Measurements from ENCODE around the gene CLASRP. TPM values are rescaled to one million over a fixed set of nuclear protein-coding genes. Genes with fewer than 3 reads are reported as not detected.
"Not testable (repeated sequence)": the region's sequence is repeated elsewhere in the genome, so short reads cannot be mapped to it uniquely, and the experiment has no call there.

CLASRP gene
- total RNA-seq, 1 donor from 2014 or later, result 19.2 TPM

DNA sequence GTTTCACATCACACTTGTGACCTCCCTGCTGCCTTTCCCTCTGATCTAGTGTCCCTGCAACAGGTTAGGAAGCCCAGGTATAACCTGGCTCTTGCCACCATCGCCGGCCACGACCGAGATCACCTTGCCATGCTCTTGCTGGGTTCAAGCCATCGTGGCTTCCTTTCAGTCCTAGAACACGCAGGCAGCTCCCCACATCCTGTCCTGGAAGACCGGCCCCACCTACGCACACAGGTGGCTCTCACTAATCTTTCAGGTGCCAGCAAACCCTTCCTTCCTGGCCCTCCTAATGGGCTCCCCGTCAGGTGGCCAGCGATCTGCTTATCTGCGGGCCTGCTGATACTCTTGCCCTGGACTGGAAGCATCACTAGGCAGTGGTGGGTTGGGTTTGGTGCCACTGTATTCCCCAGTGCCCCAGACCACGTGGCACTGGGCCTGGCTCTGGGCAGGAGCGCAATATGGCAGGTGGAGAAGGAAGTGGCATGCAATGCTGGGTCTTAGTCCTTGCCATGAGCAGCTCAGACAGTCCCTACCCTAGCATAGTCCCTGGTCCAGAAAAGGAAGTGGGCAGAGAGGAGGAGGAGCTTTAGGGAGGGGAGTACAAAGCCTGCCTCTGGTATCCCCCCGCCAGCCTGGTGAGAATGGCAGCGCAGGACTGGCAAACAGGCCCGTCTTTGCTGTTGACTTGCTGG, 66.0 kb downstream of the CLASRP start:
- Histone ChIP-seq H3K36me3 (ENCODE audit: control insufficient read depth, insufficient read depth, low read length) (peaks cover 2% of the 10 kb centered on the region), H3K27me3 (ENCODE audit: control insufficient read depth, insufficient read depth, low read length) (no peaks in the 10 kb centered on the region), H3K4me3 (ENCODE audit: low read depth, low read length) (no peak overlapping the region)
- TF ChIP-seq, protein P1, sequence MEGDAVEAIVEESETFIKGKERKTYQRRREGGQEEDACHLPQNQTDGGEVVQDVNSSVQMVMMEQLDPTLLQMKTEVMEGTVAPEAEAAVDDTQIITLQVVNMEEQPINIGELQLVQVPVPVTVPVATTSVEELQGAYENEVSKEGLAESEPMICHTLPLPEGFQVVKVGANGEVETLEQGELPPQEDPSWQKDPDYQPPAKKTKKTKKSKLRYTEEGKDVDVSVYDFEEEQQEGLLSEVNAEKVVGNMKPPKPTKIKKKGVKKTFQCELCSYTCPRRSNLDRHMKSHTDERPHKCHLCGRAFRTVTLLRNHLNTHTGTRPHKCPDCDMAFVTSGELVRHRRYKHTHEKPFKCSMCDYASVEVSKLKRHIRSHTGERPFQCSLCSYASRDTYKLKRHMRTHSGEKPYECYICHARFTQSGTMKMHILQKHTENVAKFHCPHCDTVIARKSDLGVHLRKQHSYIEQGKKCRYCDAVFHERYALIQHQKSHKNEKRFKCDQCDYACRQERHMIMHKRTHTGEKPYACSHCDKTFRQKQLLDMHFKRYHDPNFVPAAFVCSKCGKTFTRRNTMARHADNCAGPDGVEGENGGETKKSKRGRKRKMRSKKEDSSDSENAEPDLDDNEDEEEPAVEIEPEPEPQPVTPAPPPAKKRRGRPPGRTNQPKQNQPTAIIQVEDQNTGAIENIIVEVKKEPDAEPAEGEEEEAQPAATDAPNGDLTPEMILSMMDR (IDR thresholded peaks at IDR 0.05; ENCODE audit: insufficient read depth, low read length, severe bottlenecking), result no peak
- DNase-seq (ENCODE audit: low read depth) (no peak), FAIRE-seq (peak; percentile 64)

DNA sequence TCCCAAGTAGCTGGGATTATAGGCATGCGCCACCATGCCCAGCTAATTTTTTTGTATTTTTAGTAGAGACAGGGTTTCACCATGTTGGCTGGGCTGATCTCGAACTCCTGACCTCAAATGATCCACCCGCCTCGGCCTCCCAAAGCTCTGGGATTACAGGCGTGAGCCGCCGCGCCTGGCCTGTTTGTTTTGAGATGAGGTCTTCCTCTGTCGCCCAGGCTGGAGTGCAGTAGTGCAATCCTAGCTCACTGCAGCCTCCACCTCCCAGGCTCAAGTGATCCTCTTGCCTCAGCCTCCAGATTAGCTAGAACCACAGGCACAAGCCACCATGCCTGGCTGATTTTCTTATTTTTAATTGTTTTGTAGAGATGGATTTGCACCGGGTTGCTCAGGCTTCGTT, 67.5 kb downstream of the CLASRP start:
- not testable (repeated sequence) for H3K36me3 ChIP-seq (ENCODE audit: control insufficient read depth, insufficient read depth, low read length); FAIRE-seq; H3K27me3 ChIP-seq (ENCODE audit: control insufficient read depth, insufficient read depth, low read length); DNase-seq (ENCODE audit: low read depth); H3K4me3 ChIP-seq (ENCODE audit: low read depth, low read length)

DNA sequence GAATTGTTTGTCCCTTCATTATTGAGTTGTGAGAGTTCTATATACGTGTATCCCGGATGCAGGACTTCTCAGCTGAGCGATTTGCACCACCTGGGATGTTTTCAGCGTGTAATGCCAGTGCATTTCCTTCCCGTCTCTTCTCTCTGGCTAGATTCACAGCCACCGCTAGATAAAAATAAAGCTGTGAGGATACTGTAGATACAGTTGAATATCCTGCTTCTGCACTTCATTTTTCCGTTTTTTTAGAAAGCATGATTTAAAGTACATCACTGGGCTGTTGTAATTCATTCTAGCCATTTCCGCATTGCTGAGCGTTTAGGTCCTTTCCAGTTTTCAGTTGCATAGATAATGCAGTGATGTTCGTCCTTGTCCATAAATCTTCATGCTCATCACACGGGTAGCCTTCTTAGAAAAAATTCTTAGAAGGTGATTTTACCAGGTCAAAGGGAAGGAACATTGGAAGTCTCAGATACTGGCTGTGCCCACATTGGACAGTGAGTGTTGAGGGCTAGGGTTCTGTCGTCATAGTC, 68.8 kb downstream of the CLASRP start:
- no peak for FAIRE-seq

DNA sequence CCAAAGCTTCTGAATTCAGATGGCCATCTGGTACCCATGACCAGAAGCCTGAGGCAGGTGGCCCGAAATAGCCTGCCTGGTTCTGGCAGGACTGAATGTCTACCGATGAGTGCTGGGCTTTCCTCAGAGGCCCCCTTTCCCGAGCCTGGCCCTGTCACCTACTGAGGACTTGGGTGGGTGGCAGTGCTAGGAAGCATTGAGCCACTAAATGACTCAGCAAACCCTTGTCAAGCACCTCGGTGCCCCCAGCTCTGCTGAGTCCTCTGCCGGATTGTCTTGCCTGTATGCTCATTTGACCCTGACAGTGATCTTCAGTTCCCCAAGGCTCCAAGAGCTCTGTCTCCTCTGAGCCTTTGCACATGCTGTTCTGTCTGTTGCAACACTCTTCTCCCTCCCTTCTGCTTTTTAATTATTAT, 72.0 kb downstream of the CLASRP start:
- Histone ChIP-seq H3K36me3 (ENCODE audit: control insufficient read depth, insufficient read depth, low read length) (peaks cover 1% of the 10 kb centered on the region), H3K27me3 (ENCODE audit: control insufficient read depth, insufficient read depth, low read length) (no peaks in the 10 kb centered on the region), H3K4me3 (ENCODE audit: low read depth, low read length) (no peak overlapping the region)
- TF ChIP-seq, protein P1 (IDR thresholded peaks at IDR 0.05; ENCODE audit: insufficient read depth, low read length, severe bottlenecking), result no peak
- FAIRE-seq, result no peak
- no peak for DNase-seq (ENCODE audit: low read depth)

More for the DNA sequence above, 68.8 kb downstream of the CLASRP start:
- TF ChIP-seq, protein P1 (IDR thresholded peaks at IDR 0.05; ENCODE audit: insufficient read depth, low read length, severe bottlenecking), result no peak
- Histone ChIP-seq H3K36me3 (ENCODE audit: control insufficient read depth, insufficient read depth, low read length) (peaks cover 1% of the 10 kb centered on the region), H3K4me3 (ENCODE audit: low read depth, low read length) (no peak overlapping the region), H3K27me3 (ENCODE audit: control insufficient read depth, insufficient read depth, low read length) (no peaks in the 10 kb centered on the region)
- DNase-seq (ENCODE audit: low read depth), result no peak

DNA sequence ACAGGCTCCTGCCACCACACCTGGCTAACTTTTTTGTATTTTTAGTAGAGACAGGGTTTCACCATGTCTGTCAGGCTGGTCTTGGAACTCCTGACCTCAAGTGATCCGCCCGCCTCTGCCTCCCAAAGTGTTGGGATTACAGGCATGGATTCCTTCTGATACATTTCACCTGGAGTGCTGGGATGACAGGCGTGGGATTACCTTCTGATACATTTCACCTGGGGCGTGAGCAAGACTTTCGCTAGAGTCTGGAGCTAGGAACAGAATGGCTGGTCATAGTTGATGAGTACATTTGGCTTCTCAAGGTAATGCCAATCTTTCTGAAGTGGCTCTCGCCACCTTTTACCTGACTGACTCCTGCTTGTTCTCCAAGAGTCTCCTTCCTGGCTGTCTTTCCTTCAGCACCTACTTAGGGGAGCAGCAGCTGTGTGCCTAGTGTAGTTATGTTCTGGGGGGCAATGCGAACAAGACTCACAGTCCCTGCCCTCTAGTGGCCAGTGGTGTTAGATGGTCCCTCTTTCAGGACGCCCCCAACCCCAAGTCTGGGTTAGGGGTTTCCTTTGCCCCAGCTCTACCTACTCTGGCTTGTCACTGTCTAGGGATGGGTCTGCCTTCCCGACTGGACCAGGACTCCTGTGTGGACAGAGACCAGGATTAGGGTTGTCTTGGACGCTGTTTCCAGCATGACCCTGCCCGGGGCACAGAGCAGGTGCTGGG, 73.4 kb downstream of the CLASRP start:
- peaks cover 1% of the 10 kb centered on the region for H3K36me3 ChIP-seq (ENCODE audit: control insufficient read depth, insufficient read depth, low read length)
- FAIRE-seq (no peak), DNase-seq (ENCODE audit: low read depth) (no peak)
- no peaks in the 10 kb centered on the region for H3K27me3 ChIP-seq (ENCODE audit: control insufficient read depth, insufficient read depth, low read length)
- TF ChIP-seq, protein P1 (IDR thresholded peaks at IDR 0.05; ENCODE audit: insufficient read depth, low read length, severe bottlenecking), result peak; percentile 26
- no peak overlapping the region for H3K4me3 ChIP-seq (ENCODE audit: low read depth, low read length)

DNA sequence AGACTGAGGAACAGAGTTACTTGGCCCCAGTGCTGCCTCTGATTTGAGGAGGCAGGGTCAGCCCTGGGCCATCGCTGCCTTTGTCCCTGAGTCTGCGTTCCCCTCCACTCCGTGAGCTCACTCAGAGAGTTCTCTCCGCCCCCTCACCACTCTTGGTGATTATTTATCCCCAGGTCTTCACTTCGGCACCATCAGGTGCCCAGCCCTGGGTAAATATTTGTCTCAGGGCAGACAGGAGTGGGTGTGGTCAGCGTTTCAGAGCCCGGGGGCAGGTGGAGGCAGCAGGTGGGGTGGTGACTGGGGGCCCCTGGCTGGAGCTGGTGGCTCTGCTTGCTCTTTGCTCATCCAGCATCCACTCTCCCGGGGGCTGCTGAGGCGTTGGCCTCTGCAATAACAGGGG, 74.8 kb downstream of the CLASRP start:
- H3K36me3 ChIP-seq (ENCODE audit: control insufficient read depth, insufficient read depth, low read length), result peaks cover 1% of the 10 kb centered on the region
- peak; percentile 29 for DNase-seq (ENCODE audit: low read depth)
- no peak overlapping the region for H3K4me3 ChIP-seq (ENCODE audit: low read depth, low read length)
- FAIRE-seq, result no peak
- TF ChIP-seq, protein P1 (IDR thresholded peaks at IDR 0.05; ENCODE audit: insufficient read depth, low read length, severe bottlenecking), result no peak
- no peaks in the 10 kb centered on the region for H3K27me3 ChIP-seq (ENCODE audit: control insufficient read depth, insufficient read depth, low read length)
